Measurements from ENCODE around the gene ARHGEF4.
"Not testable (repeated sequence)": the region's sequence is repeated elsewhere in the genome, so short reads cannot be mapped to it uniquely, and the experiment has no call there.

The ARHGEF4 gene

GRCh38 chr2:130892793-130893785 lies 56.4 kb downstream of the ARHGEF4 start:
- no peak for DNase-seq

- no peak for DNase-seq
These were observed 57.7 kb downstream of the ARHGEF4 start for GRCh38 chr2:130894326-130894942.

- no peak for DNase-seq
These were observed 60.1 kb downstream of the ARHGEF4 start for GRCh38 chr2:130896813-130897212.

DNA sequence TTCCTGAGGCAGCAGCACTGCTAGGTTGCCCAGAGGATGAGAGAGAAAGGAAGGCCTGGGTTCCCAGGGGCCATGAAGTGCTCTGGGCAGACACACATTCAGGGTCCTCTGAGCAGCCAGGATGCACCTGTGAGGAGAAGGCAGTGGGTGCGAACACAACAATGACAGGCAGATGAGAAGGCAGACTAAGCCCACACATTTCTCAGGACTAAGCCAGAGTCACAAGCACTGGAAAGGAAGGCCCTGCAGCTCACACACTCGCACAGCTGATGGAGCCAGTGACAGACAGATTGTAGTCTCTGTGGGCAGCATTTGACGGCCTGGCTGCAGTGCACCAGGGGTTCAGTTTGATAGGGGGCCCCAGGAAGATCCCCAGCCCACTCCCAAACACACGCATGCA lies 61.8 kb downstream of the ARHGEF4 start:
- no peak for DNase-seq

DNA sequence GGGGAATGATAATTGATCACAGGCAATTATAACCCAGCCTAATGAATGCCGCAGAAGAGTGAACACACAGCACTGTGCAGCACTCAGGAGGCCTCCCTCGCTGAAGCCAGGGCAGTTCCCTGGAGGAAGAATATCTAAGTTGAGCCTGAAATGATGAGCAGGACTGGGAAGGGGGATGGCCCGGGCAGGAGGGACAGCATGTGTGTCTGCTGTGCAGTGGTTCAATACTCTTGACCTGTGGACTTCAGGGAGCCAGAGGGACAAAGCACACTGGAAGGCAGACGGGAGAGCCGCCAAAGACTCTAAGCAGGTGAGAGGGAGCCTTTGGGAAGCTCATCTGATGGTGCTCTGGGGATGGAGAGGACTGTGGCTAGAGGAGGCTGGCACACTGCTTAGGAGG lies 62.6 kb downstream of the ARHGEF4 start:
- no peak for DNase-seq

- no peak for DNase-seq
These were observed 64.3 kb downstream of the ARHGEF4 start for GRCh38 chr2:130901061-130901460.

DNA sequence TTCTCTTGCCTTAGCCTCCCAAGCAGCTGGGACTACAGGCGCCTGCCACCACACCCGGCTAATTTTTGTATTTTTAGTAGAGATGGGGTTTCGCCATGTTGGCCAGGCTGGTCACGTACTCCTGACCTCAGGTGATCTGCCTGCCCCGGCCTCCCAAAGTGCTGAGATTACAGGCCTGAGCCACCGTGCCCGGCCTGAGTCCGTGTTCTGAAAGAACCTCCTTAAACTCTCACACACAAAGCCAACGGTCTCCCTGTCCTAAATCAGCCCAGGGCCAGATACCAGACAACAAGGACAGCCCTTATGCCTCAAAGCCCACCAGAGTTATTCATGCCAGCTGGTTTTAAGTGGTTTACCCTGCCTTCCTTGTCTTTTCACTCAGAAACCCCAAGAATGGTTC lies 64.9 kb downstream of the ARHGEF4 start:
- DNase-seq = not testable (repeated sequence)

- no peak for DNase-seq
These were observed 72.1 kb downstream of the ARHGEF4 start for GRCh38 chr2:130908832-130909231.

GRCh38 chr2:130910931-130911330 lies 74.2 kb downstream of the ARHGEF4 start:
- no peak for DNase-seq

- DNase-seq = no peak
These were observed 74.8 kb downstream of the ARHGEF4 start for GRCh38 chr2:130911482-130911881.

DNA sequence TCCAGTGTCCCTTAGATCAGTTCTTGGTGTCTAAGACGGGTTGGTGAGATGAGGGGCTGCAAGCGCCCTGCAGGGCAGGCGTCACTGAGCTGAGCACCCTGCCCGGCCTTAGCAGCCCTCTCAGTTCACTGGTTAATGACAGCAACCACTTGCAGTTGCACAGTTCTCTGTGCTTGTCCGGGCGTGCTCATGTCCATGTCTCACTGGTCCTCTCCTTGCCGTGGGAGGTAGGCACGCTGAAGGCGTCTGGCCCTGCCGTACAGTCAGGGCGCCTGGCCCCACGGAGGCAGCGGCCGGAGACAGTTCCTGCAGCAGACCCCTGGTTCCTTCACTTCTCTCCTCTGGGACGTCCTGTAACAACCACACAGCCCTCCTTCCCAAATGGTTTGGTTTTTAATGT lies 75.3 kb downstream of the ARHGEF4 start:
- DNase-seq = no peak

GRCh38 chr2:130912471-130912870 lies 75.8 kb downstream of the ARHGEF4 start:
- DNase-seq = no peak

DNA sequence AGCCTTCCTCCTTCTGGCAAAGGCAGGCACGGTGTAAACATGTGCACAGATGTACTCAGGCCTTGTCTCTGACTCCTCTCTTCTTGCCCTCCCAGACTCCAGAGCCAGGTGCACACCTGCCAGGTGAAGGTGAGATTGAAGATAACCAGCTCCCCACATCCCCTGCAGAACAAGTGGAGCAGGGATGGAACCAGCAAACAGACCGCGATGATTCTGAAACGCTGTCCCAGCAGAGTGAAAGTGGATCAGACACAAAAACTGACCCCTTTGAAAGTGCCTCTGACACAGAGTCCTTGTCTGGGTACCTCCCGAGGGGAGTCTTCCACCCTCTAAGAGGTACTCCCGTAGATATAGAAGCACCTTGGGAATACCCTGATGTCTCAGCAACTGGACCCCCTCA lies 77.2 kb downstream of the ARHGEF4 start:
- no peak for DNase-seq

GRCh38 chr2:130915149-130915548 lies 78.4 kb downstream of the ARHGEF4 start:
- DNase-seq = no peak

DNA sequence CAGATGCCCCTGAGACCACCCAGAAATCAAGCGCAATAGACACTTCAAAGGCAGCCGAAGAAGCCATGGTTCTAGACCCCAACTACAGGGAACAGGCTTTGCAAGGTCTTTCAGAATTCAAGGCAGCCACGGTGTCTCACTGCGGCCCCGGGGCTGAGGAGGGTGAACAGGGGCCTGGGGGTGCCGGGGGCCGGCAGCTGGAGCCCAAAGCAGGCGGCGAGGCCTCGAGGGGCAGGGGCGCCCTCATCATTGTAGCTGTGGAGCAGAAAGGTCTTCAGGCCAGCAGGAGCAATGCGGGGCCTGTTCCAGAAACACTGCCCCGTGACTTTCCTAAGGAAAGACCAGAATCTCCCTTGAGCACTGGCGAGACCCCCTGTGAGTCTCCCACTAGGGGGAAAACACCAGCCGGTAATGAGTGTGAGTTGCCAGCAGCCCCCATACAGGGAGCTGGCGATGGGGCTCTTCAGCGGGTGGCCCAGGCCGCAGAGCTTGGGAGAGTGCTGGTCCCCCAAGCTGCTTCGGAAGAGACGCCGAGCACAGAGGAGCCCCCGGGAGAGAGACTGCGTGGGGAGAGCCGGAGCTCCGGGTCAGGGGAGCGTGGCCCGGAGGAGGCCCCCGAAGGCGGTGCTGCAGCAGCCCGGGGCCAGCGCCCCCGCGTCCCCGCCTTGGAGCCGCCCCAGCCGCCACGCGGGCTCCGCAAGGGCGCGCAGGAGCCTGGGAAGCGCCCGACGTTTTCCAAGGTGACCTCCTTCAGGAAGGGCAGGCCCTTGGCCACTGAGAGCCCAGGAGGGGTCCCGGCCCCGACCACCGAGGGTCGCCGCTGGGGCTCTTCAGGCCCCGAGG lies 79.1 kb downstream of the ARHGEF4 start:
- DNase-seq = no peak

DNA sequence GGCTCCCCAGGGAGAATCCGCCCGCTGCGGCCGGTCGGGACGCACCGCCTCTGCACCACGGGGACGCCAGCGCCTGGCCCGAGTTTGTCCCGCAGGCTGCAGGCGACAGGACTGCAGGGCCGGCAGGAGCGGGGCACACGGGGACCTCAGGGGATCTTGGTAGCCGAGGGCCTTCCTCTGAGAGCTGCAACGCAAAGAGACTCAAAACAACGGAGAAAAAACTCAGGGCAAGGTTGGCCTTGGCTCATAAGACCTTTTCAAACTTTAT lies 79.7 kb downstream of the ARHGEF4 start:
- DNase-seq = no peak

DNA sequence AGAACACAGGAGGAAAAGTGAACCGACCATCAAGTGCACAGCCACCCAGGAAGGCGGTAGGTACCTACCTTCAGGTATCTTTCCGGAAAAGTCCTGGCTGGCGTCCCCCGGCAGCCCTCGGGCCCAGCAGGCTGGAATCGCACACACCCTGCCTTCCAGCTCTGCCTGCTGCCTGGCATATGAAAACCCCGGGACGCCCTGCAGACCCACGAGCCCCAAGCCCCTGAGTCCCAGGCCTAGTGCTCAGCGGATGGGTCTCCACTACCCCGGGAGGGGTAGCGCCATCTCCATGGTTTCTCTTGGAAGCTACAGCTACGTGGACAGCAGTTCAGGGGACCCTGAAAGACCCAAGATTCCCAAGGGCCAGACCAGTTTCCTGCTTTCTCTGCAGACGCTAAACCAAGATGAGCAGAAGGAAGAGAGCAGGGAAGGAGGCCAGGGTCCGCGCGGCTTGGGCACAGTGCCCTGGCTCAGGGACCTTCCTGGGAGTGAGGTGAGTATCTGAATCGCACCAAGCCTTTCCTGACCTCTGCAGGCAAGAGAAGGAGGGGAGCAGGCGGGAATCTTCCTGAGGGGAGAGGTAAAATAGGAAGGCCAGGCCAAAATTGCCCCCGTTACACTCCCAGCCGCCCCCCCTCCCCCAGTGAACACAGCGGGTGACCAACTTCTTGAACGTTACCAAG lies 80.4 kb downstream of the ARHGEF4 start:
- DNase-seq = no peak

GRCh38 chr2:130918393-130918792 lies 81.7 kb downstream of the ARHGEF4 start:
- DNase-seq = no peak

DNA sequence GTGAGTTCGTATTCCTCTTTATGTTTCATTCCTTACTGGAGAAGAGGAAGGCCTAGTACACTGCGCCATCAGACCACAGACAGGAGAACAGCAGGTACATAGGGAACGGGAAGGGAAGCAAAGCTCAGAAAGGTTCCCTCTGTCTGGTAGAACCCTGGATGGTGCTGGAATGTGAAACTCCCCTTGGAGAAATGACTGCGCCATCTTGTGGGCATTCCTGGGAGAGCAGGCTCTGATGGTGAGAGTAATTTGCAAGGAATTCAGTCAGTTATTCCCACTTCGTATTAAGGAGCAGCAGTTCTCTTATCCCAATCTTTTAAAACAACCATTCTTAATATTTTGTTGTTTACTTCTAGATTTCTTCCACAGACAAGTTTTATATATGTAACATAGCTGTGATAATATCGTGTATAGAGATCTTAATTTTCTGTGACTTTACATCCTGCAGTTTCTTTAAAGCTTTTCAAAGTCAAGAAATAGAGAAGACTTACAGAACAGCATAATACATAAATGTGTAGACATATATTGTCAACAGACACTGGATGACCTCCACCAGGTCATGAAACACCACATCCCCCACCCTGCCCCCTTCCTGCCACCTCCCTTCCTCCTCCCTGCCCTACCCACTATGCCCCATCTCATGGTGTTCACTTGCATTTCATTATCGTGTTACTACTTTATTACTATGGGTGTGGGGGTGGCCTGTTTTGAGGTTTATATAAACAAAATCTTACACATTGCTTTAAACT lies 83.9 kb downstream of the ARHGEF4 start:
- peak; percentile 37 for DNase-seq

GRCh38 chr2:130921164-130921476 lies 84.4 kb downstream of the ARHGEF4 start:
- DNase-seq = no peak

- DNase-seq = no peak
These were observed 85.7 kb downstream of the ARHGEF4 start for GRCh38 chr2:130922417-130922816.

GRCh38 chr2:130928385-130928784 lies 91.7 kb downstream of the ARHGEF4 start:
- DNase-seq = no peak
